ENCODE measurements around the gene AK1.

DNA sequence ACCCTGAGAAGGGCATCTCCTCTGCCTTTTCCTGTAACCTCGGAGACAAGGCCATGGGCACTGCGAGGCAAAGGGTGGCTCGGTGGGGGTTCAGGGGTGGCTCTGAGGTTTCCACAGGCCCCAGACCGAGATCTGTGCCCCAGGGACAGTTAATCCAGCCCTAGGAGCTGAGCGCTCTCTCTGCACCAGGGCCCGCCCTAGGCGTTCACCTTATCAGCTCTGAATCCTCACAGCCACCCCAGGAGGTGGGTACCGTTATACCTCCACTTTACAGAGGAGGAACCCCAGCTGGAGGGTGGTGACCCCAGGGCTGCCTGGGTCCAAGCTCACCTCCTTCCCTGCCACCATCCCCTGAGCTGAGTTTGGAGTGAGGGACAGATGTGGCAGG, 20.8 kb downstream of the AK1 start:
- TF ChIP-seq EZH2phosphoT487 (IDR thresholded peaks at IDR 0.05; ENCODE audit: borderline replicate concordance) (no peak), CTCF (conservative IDR thresholded peaks at IDR 0.05; ENCODE audit: low read length) (no peak)

All from Loucy (cell line).